Adrenal gland (tissue), 5 donors: ENCODE data around the gene SFI1.

Experiments used
- CTCF ChIP-seq, 6 experiments: fragments of 450-650 bp in 4 of 6; fragments of 200-600 bp in 2 of 6; sonication (generic) in 1 of 6; IDR thresholded peaks; 1 replicate in 5 of 6; 2 replicates in 1 of 6; pipeline versions ENCODE4 v1.5.1 to v1.8.0; 2016 to 2021; ENCODE audit warnings: antibody characterized with exemption in 6 of 6, mild to moderate bottlenecking in 2 of 6, moderate library complexity in 1 of 6
- POLR2A ChIP-seq, 2 donors: fragments of 450-650 bp; IDR thresholded peaks; one replicate each; pipeline ENCODE4 v1.6.1; 2017; ENCODE audit warnings: antibody characterized with exemption in 2 of 2, mild to moderate bottlenecking in 2 of 2, moderate library complexity in 1 of 2
- donor health status: DM: no; HTN: no; CAD: no.

GRCh38 chr22:31575190-31575589 lies 78.9 kb downstream of the SFI1 start:
- no peak for TF ChIP-seq CTCF (IDR thresholded peaks at IDR 0.05)
- no peak for TF ChIP-seq POLR2A (IDR thresholded peaks at IDR 0.05)
